ENCODE data around the gene MRPS2. TPM values are rescaled to one million over a fixed set of nuclear protein-coding genes. Genes with fewer than 3 reads are reported as not detected.

MRPS2 gene
- polyA plus RNA-seq, 1 experiment = 39.9 TPM

DNA sequence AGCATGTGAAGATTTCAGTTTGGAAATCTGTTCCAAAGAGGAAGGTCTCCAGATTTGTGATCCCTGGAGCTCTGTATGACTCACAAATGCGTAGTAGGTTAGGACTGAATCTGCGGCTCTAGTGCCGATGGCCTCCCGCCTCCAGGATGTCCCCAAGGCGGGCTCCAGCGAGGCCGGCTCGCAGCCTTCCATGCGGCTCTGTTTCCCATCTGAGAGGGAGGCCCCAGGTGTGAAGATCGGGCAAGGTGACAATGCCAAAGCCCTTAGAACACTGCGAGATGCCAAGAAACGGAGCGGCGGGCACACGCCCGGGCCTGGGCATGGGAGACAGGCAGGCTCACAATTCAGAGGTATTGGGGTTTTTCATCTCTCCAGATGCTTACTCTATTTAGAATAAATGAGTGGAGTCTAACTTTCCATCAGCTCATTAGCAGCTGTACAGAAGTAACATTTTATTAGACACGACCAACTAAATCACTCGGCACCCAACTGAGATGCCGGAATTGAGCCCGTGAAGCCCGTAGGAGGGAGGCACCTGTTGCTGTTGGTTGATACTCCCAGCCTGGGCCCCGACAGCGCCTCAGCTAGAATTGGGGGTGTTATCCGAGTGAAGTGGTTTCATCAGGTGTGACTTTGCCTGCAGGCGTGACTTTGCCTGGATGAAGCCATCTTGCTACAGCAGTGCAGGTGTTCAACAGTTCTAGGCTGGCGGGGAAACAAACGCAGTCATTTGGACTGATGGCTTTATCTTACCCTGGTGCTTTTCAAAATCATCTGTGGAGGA is 7.4 kb upstream of the MRPS2 start:
- H3K9me3 ChIP-seq (ENCODE audit: control insufficient read depth, insufficient read depth, low read length) = no peaks in the 10 kb centered on the region
- no peak for DNase-seq (ENCODE audit: low read depth, low spot score)
- no peak overlapping the region for H3K27ac ChIP-seq (ENCODE audit: low read depth, low read length)
- no peaks in the 10 kb centered on the region for H3K27me3 ChIP-seq (ENCODE audit: control insufficient read depth, insufficient read depth, low read length)
- ChIA-PET POLR2A (no interaction called here), CTCF (interaction anchor here (0.6 to 1.8 kb wide), 2 partner anchors 12 to 21 kb away, joined by 6 read pairs; no protein-coding TSS in a partner anchor)
- TF ChIP-seq, protein P1, sequence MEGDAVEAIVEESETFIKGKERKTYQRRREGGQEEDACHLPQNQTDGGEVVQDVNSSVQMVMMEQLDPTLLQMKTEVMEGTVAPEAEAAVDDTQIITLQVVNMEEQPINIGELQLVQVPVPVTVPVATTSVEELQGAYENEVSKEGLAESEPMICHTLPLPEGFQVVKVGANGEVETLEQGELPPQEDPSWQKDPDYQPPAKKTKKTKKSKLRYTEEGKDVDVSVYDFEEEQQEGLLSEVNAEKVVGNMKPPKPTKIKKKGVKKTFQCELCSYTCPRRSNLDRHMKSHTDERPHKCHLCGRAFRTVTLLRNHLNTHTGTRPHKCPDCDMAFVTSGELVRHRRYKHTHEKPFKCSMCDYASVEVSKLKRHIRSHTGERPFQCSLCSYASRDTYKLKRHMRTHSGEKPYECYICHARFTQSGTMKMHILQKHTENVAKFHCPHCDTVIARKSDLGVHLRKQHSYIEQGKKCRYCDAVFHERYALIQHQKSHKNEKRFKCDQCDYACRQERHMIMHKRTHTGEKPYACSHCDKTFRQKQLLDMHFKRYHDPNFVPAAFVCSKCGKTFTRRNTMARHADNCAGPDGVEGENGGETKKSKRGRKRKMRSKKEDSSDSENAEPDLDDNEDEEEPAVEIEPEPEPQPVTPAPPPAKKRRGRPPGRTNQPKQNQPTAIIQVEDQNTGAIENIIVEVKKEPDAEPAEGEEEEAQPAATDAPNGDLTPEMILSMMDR (IDR thresholded peaks at IDR 0.05; ENCODE audit: low read depth, low read length) = no peak
- H3K4me3 ChIP-seq (ENCODE audit: low read depth, low read length) = no peak overlapping the region

GRCh38 chr9:135494791-135495559 is 5.5 kb upstream of the MRPS2 start:
- Histone ChIP-seq H3K27ac (ENCODE audit: low read depth, low read length) (no peak overlapping the region), H3K9me3 (ENCODE audit: control insufficient read depth, insufficient read depth, low read length) (no peaks in the 10 kb centered on the region; the same call in 1 of the 2 replicates), H3K27me3 (ENCODE audit: control insufficient read depth, insufficient read depth, low read length) (no peaks in the 10 kb centered on the region), H3K4me3 (ENCODE audit: low read depth, low read length) (no peak overlapping the region)
- CTCF ChIA-PET = no interaction called here
- TF ChIP-seq, protein P1 (IDR thresholded peaks at IDR 0.05; ENCODE audit: low read depth, low read length) = no peak
- POLR2A ChIA-PET = no interaction called here
- no peak for DNase-seq (ENCODE audit: low read depth, low spot score)

GRCh38 chr9:135498381-135499126 is 1.9 kb upstream of the MRPS2 start:
- no peak for DNase-seq (ENCODE audit: low read depth, low spot score)
- Histone ChIP-seq H3K27me3 (ENCODE audit: control insufficient read depth, insufficient read depth, low read length) (no peaks in the 10 kb centered on the region), H3K27ac (ENCODE audit: low read depth, low read length) (no peak overlapping the region), H3K9me3 (ENCODE audit: control insufficient read depth, insufficient read depth, low read length) (no peaks in the 10 kb centered on the region; the same call in 1 of the 2 replicates), H3K4me3 (ENCODE audit: low read depth, low read length) (no peak overlapping the region)
- POLR2A ChIA-PET = no interaction called here
- TF ChIP-seq, protein P1 (IDR thresholded peaks at IDR 0.05; ENCODE audit: low read depth, low read length) = no peak
- CTCF ChIA-PET = no interaction called here

DNA sequence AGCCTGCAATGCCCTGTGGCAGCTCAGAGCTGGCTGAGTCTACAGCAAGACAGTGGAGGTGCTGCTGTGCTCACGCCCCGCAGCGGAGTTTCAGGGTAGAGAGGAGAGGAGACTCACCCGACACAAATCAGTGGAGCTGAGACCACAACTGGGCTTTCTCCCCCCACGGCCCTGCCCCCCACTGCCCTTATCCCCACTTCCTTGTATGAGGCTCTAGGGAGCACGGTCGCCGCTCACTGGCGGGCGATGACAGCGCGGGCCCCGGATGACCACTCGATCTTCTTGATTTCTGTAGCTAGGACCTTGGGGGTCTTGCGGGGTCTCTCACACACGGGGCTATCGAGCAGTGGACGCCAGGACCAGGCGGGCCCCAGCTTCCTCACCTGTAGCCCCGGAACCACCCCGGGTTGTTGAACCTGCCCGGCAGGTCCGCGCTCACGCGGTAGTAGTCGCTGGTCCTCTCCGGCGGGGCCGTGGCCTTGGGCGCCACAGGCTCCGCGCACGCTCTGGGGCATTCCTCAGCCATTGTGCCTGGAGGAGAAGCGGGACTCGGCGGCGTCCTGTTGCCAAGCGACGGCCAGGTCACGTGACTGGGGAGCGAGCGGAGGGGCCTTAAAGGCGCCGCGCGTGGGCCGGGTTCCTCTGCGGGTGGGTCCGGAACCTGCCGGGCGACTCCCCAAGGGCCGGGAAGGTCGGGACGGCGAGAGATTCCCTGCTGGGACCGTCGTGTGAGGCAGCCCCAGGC is 984 bp upstream of the MRPS2 start:
- peak; percentile 67 for DNase-seq (ENCODE audit: low read depth, low spot score)
- H3K4me3 ChIP-seq (ENCODE audit: low read depth, low read length) = peak overlapping the region; percentile 80
- no peaks in the 10 kb centered on the region for H3K27me3 ChIP-seq (ENCODE audit: control insufficient read depth, insufficient read depth, low read length)
- CTCF ChIA-PET = interaction anchor here (0.6 to 0.7 kb wide), 3 partner anchors 13 to 311 kb away, joined by 4 to 9 read pairs (median 4); no protein-coding TSS in a partner anchor
- TF ChIP-seq, protein P1 (IDR thresholded peaks at IDR 0.05; ENCODE audit: low read depth, low read length) = no peak
- H3K9me3 ChIP-seq (ENCODE audit: control insufficient read depth, insufficient read depth, low read length) = no peaks in the 10 kb centered on the region; the same call in 1 of the 2 replicates
- POLR2A ChIA-PET = no interaction called here
- H3K27ac ChIP-seq (ENCODE audit: low read depth, low read length) = peak overlapping the region; percentile 61
